GM12801 (cell line): ENCODE measurements around the gene MYRFL.

Experiments used
- CTCF ChIP-seq: IDR thresholded peaks from one replicate; pipeline ENCODE4 v1.5.1; 2011; ENCODE audit warnings: control low read depth; ENCODE audit not compliant: insufficient read length; ENCODE audit errors: extremely low read depth

MYRFL gene

GRCh38 chr12:69922999-69923398 lies 98.0 kb downstream of the MYRFL start:
- TF ChIP-seq CTCF = no peak

- TF ChIP-seq CTCF = no peak
These were observed 100.3 kb downstream of the MYRFL start for GRCh38 chr12:69925291-69925690.

- TF ChIP-seq CTCF = no peak
These were observed 102.1 kb downstream of the MYRFL start for GRCh38 chr12:69927164-69927563.

GRCh38 chr12:69929125-69929524 lies 104.1 kb downstream of the MYRFL start:
- TF ChIP-seq CTCF = no peak

- TF ChIP-seq CTCF = no peak
These were observed 104.5 kb downstream of the MYRFL start for GRCh38 chr12:69929531-69929930.

- TF ChIP-seq CTCF = no peak
These were observed 106.5 kb downstream of the MYRFL start for GRCh38 chr12:69931569-69931968.

GRCh38 chr12:69932154-69932553 lies 107.1 kb downstream of the MYRFL start:
- no peak for TF ChIP-seq CTCF
